Karpas-422 (cell line): ENCODE data around the gene BSG. TPM values are rescaled to one million over a fixed set of nuclear protein-coding genes. Genes with fewer than 3 reads are reported as not detected.
"Not testable (repeated sequence)": the region's sequence is repeated elsewhere in the genome, so short reads cannot be mapped to it uniquely, and the experiment has no call there.

Source experiments
- DNase-seq: peaks from one replicate; pipeline ENCODE4 v3.0.0-alpha.2; 2015
- H2AFZ ChIP-seq: fragments of 200-600 bp; sonication (generic); 2 replicates; pipeline ENCODE4 v1.6.1; 2014; ENCODE audit warnings: antibody characterized with exemption, low read length, mixed read lengths
- H3K27ac ChIP-seq: fragments of 200-600 bp; sonication (generic); 2 replicates; pipeline ENCODE4 v1.5.1; 2014; ENCODE audit warnings: mild to moderate bottlenecking, low read length, moderate library complexity
- H3K27me3 ChIP-seq: fragments of 200-600 bp; sonication (generic); 2 replicates; pipeline ENCODE4 v1.6.1; 2014; ENCODE audit warnings: low read length, mixed read lengths
- H3K36me3 ChIP-seq: fragments of 200-600 bp; sonication (generic); 2 replicates; pipeline ENCODE4 v1.6.1; 2014; ENCODE audit warnings: low read length, mixed read lengths; ENCODE audit not compliant: insufficient read depth
- H3K4me1 ChIP-seq: fragments of 200-600 bp; sonication (generic); 2 replicates; pipeline ENCODE4 v1.6.1; 2014; ENCODE audit warnings: mild to moderate bottlenecking, low read length, mixed read lengths
- H3K4me2 ChIP-seq: fragments of 200-600 bp; sonication (generic); 2 replicates; pipeline ENCODE4 v1.6.1; 2014; ENCODE audit warnings: low read length, low read depth, mild to moderate bottlenecking; ENCODE audit not compliant: poor library complexity, severe bottlenecking
- H3K4me3 ChIP-seq: fragments of 200-600 bp; sonication (generic); 2 replicates; pipeline ENCODE4 v1.5.1; 2014; ENCODE audit warnings: mild to moderate bottlenecking, antibody characterized with exemption, low read length, mixed read lengths
- H3K79me2 ChIP-seq: fragments of 200-600 bp; sonication (generic); 2 replicates; pipeline ENCODE4 v1.6.1; 2014; ENCODE audit warnings: mild to moderate bottlenecking, low read length, mixed read lengths
- H3K9ac ChIP-seq: fragments of 200-600 bp; sonication (generic); 2 replicates; pipeline ENCODE4 v1.6.0; 2014; ENCODE audit warnings: low read length
- H3K9me2 ChIP-seq: fragments of 200-600 bp; sonication (generic), shearing (Covaris generic); replicated peaks from 2 replicates; pipeline ENCODE4 v1.6.0; 2014; ENCODE audit warnings: mild to moderate bottlenecking, low read length, moderate library complexity; ENCODE audit not compliant: insufficient read depth
- H3K9me3 ChIP-seq: fragments of 300-700, 200-600 bp; sonication (generic); 2 replicates; pipeline ENCODE4 v1.6.1; 2014; ENCODE audit warnings: low read length, mixed read lengths
- H4K20me1 ChIP-seq: fragments of 200-600 bp; sonication (generic); 2 replicates; pipeline ENCODE4 v1.6.1; 2014; ENCODE audit warnings: mild to moderate bottlenecking, antibody characterized with exemption, low read length, low read depth; ENCODE audit not compliant: insufficient read depth
- total RNA-seq: library from RNA; depleted of rRNA; stranded (reverse); fragments of >200 nt; shearing (Covaris generic); gene quantifications from 2 replicates; pipeline ENCODE4 v1.2.3, GENCODE V29; 2014; ENCODE audit warnings: low replicate concordance; rRNA removed

The BSG gene
- total RNA-seq, 1 experiment from 2014 or later: 124 TPM

GRCh38 chr19:626566-626965 lies 54.2 kb downstream of the BSG start:
- H3K36me3 ChIP-seq: peaks cover 22% of the 10 kb centered on the region
- H3K9me3 ChIP-seq, H4K20me1 ChIP-seq, H3K4me3 ChIP-seq, H3K9ac ChIP-seq, H3K27me3 ChIP-seq, H3K27ac ChIP-seq, H3K4me1 ChIP-seq, H3K4me2 ChIP-seq, DNase-seq, H3K9me2 ChIP-seq, H2AFZ ChIP-seq: not testable (repeated sequence)
- peaks cover 32% of the 10 kb centered on the region for H3K79me2 ChIP-seq

GRCh38 chr19:628168-628567 lies 55.8 kb downstream of the BSG start:
- H3K27me3 ChIP-seq: no peaks in the 10 kb centered on the region
- H3K9ac ChIP-seq: no peak overlapping the region
- no peaks in the 10 kb centered on the region for H3K9me3 ChIP-seq
- peaks cover 48% of the 10 kb centered on the region for H3K79me2 ChIP-seq
- DNase-seq: no peak
- H3K4me3 ChIP-seq: no peak overlapping the region
- H3K36me3 ChIP-seq: peaks cover 18% of the 10 kb centered on the region
- H3K27ac ChIP-seq: no peak overlapping the region
- no peaks in the 10 kb centered on the region for H4K20me1 ChIP-seq
- H3K4me1 ChIP-seq: peaks cover 6% of the 10 kb centered on the region
- no peaks in the 10 kb centered on the region for H3K9me2 ChIP-seq
- H2AFZ ChIP-seq: no peak overlapping the region
- no peak overlapping the region for H3K4me2 ChIP-seq

- not testable (repeated sequence) for H3K9me3 ChIP-seq, H3K9ac ChIP-seq, H3K4me3 ChIP-seq, H3K4me2 ChIP-seq, H3K27ac ChIP-seq, H4K20me1 ChIP-seq, H2AFZ ChIP-seq, H3K27me3 ChIP-seq, H3K9me2 ChIP-seq, DNase-seq
- H3K79me2 ChIP-seq: peaks cover 48% of the 10 kb centered on the region
- H3K4me1 ChIP-seq: peaks cover 14% of the 10 kb centered on the region
- peaks cover 14% of the 10 kb centered on the region for H3K36me3 ChIP-seq
These were observed 57.1 kb downstream of the BSG start for GRCh38 chr19:629515-629914.

GRCh38 chr19:629961-630714 lies 57.7 kb downstream of the BSG start:
- Histone ChIP-seq H3K9me2 (no peaks in the 10 kb centered on the region), H3K79me2 (peaks cover 48% of the 10 kb centered on the region), H3K4me3 (no peak overlapping the region), H3K9ac (no peak overlapping the region), H3K27me3 (no peaks in the 10 kb centered on the region), H2AFZ (no peak overlapping the region), H3K4me1 (peaks cover 14% of the 10 kb centered on the region), H3K4me2 (no peak overlapping the region), H4K20me1 (no peaks in the 10 kb centered on the region), H3K36me3 (peaks cover 14% of the 10 kb centered on the region), H3K9me3 (no peaks in the 10 kb centered on the region), H3K27ac (no peak overlapping the region)
- no peak for DNase-seq

GRCh38 chr19:632579-633067 lies 60.2 kb downstream of the BSG start:
- H2AFZ ChIP-seq: peak overlapping the region; percentile 83
- H3K79me2 ChIP-seq: peaks cover 45% of the 10 kb centered on the region
- H4K20me1 ChIP-seq: no peaks in the 10 kb centered on the region
- H3K36me3 ChIP-seq: peaks cover 9% of the 10 kb centered on the region
- H3K9ac ChIP-seq: peak overlapping the region; percentile 92
- peaks cover 14% of the 10 kb centered on the region for H3K4me1 ChIP-seq
- DNase-seq: peak; percentile 81
- H3K9me3 ChIP-seq: no peaks in the 10 kb centered on the region
- H3K4me3 ChIP-seq: peak overlapping the region; percentile 97
- peak overlapping the region; percentile 24; the same call in 1 of the 2 replicates for H3K27ac ChIP-seq
- H3K27me3 ChIP-seq: no peaks in the 10 kb centered on the region
- peak overlapping the region; percentile 83 for H3K4me2 ChIP-seq
- no peaks in the 10 kb centered on the region for H3K9me2 ChIP-seq

Other genes starting within 250 kb of the BSG start
- gene MIER2, start 227.8 kb upstream of the BSG start, total RNA-seq: 7.9 and 15.3 TPM in 2 replicates
- not detected in 2 replicates for gene C2CD4C, start 163.4 kb upstream of the BSG start, total RNA-seq
- not detected in 2 replicates for gene SHC2, start 111.6 kb upstream of the BSG start, total RNA-seq
- 0.11 and 0.97 TPM in 2 replicates for gene MADCAM1, start 76.1 kb upstream of the BSG start, total RNA-seq
- gene TPGS1, start 65.1 kb upstream of the BSG start, total RNA-seq: 13.8 and 46.6 TPM in 2 replicates
- gene CDC34, start 40.8 kb upstream of the BSG start, total RNA-seq: 25.7 and 96.8 TPM in 2 replicates
- gene GZMM, start 28.5 kb upstream of the BSG start, total RNA-seq: 0.32 TPM in 1 of 2 replicates, not detected in the other
- gene HCN2, start 17.3 kb downstream of the BSG start, total RNA-seq: not detected in 2 replicates
- gene POLRMT, start 60.9 kb downstream of the BSG start, total RNA-seq: 51.5 and 60.6 TPM in 2 replicates
- gene FGF22, start 67.3 kb downstream of the BSG start, total RNA-seq: not detected in 2 replicates
- gene RNF126, start 90.6 kb downstream of the BSG start, total RNA-seq: 36.5 and 66.5 TPM in 2 replicates
- 2.3 and 3.0 TPM in 2 replicates for gene FSTL3, start 103.8 kb downstream of the BSG start, total RNA-seq
- not detected in 2 replicates for gene PRSS57, start 122.9 kb downstream of the BSG start, total RNA-seq
- 3.5 TPM in 1 of 2 replicates, not detected in the other for gene PALM, start 136.3 kb downstream of the BSG start, total RNA-seq
- not detected in 2 replicates for gene MISP, start 178.5 kb downstream of the BSG start, total RNA-seq
- 170 and 172 TPM in 2 replicates for gene PTBP1, start 224.9 kb downstream of the BSG start, total RNA-seq
- gene PLPPR3, start 249.4 kb downstream of the BSG start, total RNA-seq: not detected in 2 replicates